Keratinocyte (primary cell): ENCODE results near the gene RAVER1. TPM values are rescaled to one million over a fixed set of nuclear protein-coding genes. Genes with fewer than 3 reads are reported as not detected.

Experiments
- DNase-seq: peaks from one replicate; pipeline ENCODE4 v3.0.0-alpha.2; 2011; ENCODE audit warnings: low read depth, missing footprints, low spot score
- FAIRE-seq: peaks from 2 replicates; lab custom pipeline; 2011; peaks lifted over from hg19 to GRCh38; lab: Jason Lieb, UNC
- H2AFZ ChIP-seq: 2 replicates; pipeline ENCODE4 v1.6.0; 2012; ENCODE audit warnings: low read length, control low read depth, inconsistent platforms; ENCODE audit not compliant: control insufficient read depth
- H3K27ac ChIP-seq: 2 replicates; pipeline ENCODE4 v1.5.1; 2011; ENCODE audit warnings: low read length; ENCODE audit not compliant: control insufficient read depth, insufficient read depth
- H3K27me3 ChIP-seq: 3 replicates; pipeline ENCODE4 v1.6.0; 2011; ENCODE audit warnings: low read length; ENCODE audit not compliant: control insufficient read depth, insufficient read depth; ENCODE audit errors: extremely low read depth
- H3K36me3 ChIP-seq, 2 experiments: 2 replicates in 1 of 2; 3 replicates in 1 of 2; pipeline ENCODE4 v1.5.1; 2011; ENCODE audit warnings: low read length in 2 of 2, mild to moderate bottlenecking in 1 of 2; ENCODE audit not compliant: control insufficient read depth in 2 of 2, insufficient read depth in 2 of 2; ENCODE audit errors: extremely low read depth in 1 of 2
- H3K4me1 ChIP-seq: 3 replicates; pipeline ENCODE4 v1.5.1; 2011; ENCODE audit warnings: low read length; ENCODE audit not compliant: control insufficient read depth, insufficient read depth; ENCODE audit errors: extremely low read depth
- H3K4me2 ChIP-seq: 3 replicates; pipeline ENCODE4 v1.6.0; 2011; ENCODE audit warnings: low read depth, low read length; ENCODE audit not compliant: control insufficient read depth, insufficient read depth; ENCODE audit errors: extremely low read depth
- H3K4me3 ChIP-seq, 3 experiments: fragments of 200-600 bp in 1 of 3; sonication (generic) in 1 of 3; 2 replicates in 2 of 3; 3 replicates in 1 of 3; pipeline ENCODE4 v1.5.1; 2011 to 2016; ENCODE audit warnings: low read length in 3 of 3, mild to moderate bottlenecking in 3 of 3, control low read depth in 2 of 3, inconsistent platforms in 1 of 3, low read depth in 1 of 3, mixed read lengths in 1 of 3, mixed run types in 1 of 3, moderate library complexity in 1 of 3; ENCODE audit not compliant: control insufficient read depth in 2 of 3, insufficient read depth in 2 of 3; ENCODE audit errors: extremely low read depth in 1 of 3
- H3K79me2 ChIP-seq: 2 replicates; pipeline ENCODE4 v1.6.0; 2012; ENCODE audit warnings: low read length; ENCODE audit not compliant: control insufficient read depth, insufficient read depth
- H3K9ac ChIP-seq: 3 replicates; pipeline ENCODE4 v1.6.0; 2011; ENCODE audit warnings: low read length; ENCODE audit not compliant: control insufficient read depth, insufficient read depth; ENCODE audit errors: extremely low read depth
- H3K9me1 ChIP-seq: 3 replicates; pipeline ENCODE4 v1.6.0; 2011; ENCODE audit warnings: low read length; ENCODE audit not compliant: control insufficient read depth, insufficient read depth; ENCODE audit errors: extremely low read depth
- H3K9me3 ChIP-seq: 2 replicates; pipeline ENCODE4 v1.5.1; 2012; ENCODE audit warnings: low read depth, low read length; ENCODE audit not compliant: control insufficient read depth
- H4K20me1 ChIP-seq: 3 replicates; pipeline ENCODE4 v1.6.0; 2011; ENCODE audit warnings: low read length; ENCODE audit not compliant: control insufficient read depth, insufficient read depth; ENCODE audit errors: extremely low read depth
- EZH2 ChIP-seq: IDR thresholded peaks from one replicate; pipeline ENCODE4 v1.6.1; 2012; ENCODE audit warnings: inconsistent platforms, mild to moderate bottlenecking, low read length, moderate library complexity
- dilution Hi-C: fragments of 300-500 bp; cut with MboI; formaldehyde crosslinking; loops from one replicate; pipeline ENCODE4 v1.7.0; 2020; ENCODE audit warnings: low sequenced_read_pairs; ENCODE audit not compliant: extremely low pct_ligation_motif_present
- polyA plus RNA-seq, 5 experiments: library from polyadenylated mRNA; depleted of rRNA in 3 of 5; stranded (reverse) in 3 of 5; stranded (forward) in 1 of 5; unstranded in 1 of 5; fragments of >200 nt; gene quantifications; 1 replicate in 1 of 5; 2 replicates in 3 of 5; 3 replicates in 1 of 5; pipeline versions ENCODE4 v1.2.1 to v1.2.3, GENCODE V29; 2011 to 2012; ENCODE audit warnings: missing spikeins in 2 of 5, low read depth in 1 of 5, low replicate concordance in 1 of 5
- TF ChIP-seq, protein P1 (sequence below), 3 experiments: IDR thresholded peaks in 1 of 3; conservative IDR thresholded peaks in 1 of 3; optimal IDR thresholded peaks in 1 of 3; 2 replicates in 2 of 3; 3 replicates in 1 of 3; pipeline versions ENCODE3 to v1.5.1; 2011; ENCODE audit warnings: low read length in 3 of 3, mild to moderate bottlenecking in 3 of 3, moderate library complexity in 2 of 3, control low read depth in 1 of 3, inconsistent platforms in 1 of 3; ENCODE audit not compliant: insufficient read depth in 2 of 3; ENCODE audit errors: extremely low read depth in 1 of 3

Gene RAVER1
- polyA plus RNA-seq, 1 donor (not counting 4 experiments of a cell fraction or from before 2014, with no cell fraction given): 0.84 TPM

DNA sequence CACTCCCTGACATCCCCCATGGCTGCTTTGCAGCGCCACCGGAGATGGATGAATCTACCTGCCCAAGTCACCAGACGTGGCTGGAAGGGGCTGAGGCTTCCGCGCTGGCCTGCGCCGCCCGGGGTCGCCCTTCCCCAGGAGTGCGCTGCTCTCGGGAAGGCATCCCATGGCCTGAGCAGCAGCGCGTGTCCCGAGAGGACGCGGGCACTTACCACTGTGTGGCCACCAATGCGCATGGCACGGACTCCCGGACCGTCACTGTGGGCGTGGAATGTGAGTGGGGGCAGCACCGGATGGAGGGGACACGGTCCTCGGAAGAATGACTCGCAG lies 39.0 kb downstream of the RAVER1 start:
- no peak overlapping the region for H3K9ac ChIP-seq
- no peaks in the 10 kb centered on the region for H3K36me3 ChIP-seq
- H2AFZ ChIP-seq: no peak overlapping the region
- dilution Hi-C loops: no loop called here
- H3K79me2 ChIP-seq: no peaks in the 10 kb centered on the region
- no peak for DNase-seq
- no peak overlapping the region for H3K4me3 ChIP-seq
- no peak overlapping the region for H3K4me2 ChIP-seq
- no peaks in the 10 kb centered on the region for H3K9me3 ChIP-seq
- TF ChIP-seq EZH2: peak; percentile 46
- TF ChIP-seq, protein P1, sequence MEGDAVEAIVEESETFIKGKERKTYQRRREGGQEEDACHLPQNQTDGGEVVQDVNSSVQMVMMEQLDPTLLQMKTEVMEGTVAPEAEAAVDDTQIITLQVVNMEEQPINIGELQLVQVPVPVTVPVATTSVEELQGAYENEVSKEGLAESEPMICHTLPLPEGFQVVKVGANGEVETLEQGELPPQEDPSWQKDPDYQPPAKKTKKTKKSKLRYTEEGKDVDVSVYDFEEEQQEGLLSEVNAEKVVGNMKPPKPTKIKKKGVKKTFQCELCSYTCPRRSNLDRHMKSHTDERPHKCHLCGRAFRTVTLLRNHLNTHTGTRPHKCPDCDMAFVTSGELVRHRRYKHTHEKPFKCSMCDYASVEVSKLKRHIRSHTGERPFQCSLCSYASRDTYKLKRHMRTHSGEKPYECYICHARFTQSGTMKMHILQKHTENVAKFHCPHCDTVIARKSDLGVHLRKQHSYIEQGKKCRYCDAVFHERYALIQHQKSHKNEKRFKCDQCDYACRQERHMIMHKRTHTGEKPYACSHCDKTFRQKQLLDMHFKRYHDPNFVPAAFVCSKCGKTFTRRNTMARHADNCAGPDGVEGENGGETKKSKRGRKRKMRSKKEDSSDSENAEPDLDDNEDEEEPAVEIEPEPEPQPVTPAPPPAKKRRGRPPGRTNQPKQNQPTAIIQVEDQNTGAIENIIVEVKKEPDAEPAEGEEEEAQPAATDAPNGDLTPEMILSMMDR (optimal IDR thresholded peaks at IDR 0.05 in 1 of 3, IDR thresholded peaks at IDR 0.05 in 1 of 3, conservative IDR thresholded peaks at IDR 0.05 in 1 of 3; ENCODE audit: extremely low read depth in 1 of 3, insufficient read depth in 2 of 3, low read length in 3 of 3): peak in 1 of 3 experiments; percentile 39
- H4K20me1 ChIP-seq: no peaks in the 10 kb centered on the region
- H3K4me1 ChIP-seq: peaks cover 19% of the 10 kb centered on the region
- H3K27ac ChIP-seq: no peak overlapping the region
- peaks cover 74% of the 10 kb centered on the region for H3K27me3 ChIP-seq
- FAIRE-seq: no peak
- H3K9me1 ChIP-seq: no peaks in the 10 kb centered on the region

DNA sequence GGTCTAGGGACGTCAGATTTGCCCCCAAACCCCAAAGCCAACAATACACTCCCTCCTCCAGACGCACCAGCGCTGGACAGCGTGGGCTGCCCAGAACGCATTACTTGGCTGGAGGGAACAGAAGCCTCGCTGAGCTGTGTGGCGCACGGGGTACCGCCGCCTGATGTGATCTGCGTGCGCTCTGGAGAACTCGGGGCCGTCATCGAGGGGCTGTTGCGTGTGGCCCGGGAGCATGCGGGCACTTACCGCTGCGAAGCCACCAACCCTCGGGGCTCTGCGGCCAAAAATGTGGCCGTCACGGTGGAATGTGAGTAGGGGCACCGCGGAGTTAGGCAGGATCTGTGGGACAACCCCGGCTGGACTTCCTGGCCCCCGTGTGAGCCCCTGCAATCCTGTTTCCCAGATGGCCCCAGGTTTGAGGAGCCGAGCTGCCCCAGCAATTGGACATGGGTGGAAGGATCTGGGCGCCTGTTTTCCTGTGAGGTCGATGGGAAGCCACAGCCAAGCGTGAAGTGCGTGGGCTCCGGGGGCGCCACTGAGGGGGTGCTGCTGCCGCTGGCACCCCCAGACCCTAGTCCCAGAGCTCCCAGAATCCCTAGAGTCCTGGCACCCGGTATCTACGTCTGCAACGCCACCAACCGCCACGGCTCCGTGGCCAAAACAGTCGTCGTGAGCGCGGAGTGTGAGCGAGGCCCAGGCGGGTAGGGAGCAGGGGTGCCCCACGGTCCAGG lies 39.5 kb downstream of the RAVER1 start:
- DNase-seq (no peak), FAIRE-seq (no peak)
- H3K27ac ChIP-seq: no peak overlapping the region
- no peaks in the 10 kb centered on the region for H3K36me3 ChIP-seq
- H3K27me3 ChIP-seq: peaks cover 77% of the 10 kb centered on the region
- no peak overlapping the region for H2AFZ ChIP-seq
- no peaks in the 10 kb centered on the region for H3K9me1 ChIP-seq
- H3K9ac ChIP-seq: no peak overlapping the region
- dilution Hi-C loops: no loop called here
- no peak for TF ChIP-seq EZH2
- H3K4me3 ChIP-seq: no peak overlapping the region
- no peak overlapping the region for H3K4me2 ChIP-seq
- H3K4me1 ChIP-seq: peaks cover 22% of the 10 kb centered on the region
- H4K20me1 ChIP-seq: no peaks in the 10 kb centered on the region
- no peaks in the 10 kb centered on the region for H3K9me3 ChIP-seq
- H3K79me2 ChIP-seq: no peaks in the 10 kb centered on the region
